Activated CD8-positive, alpha-beta memory T cell treated with anti-CD3 and anti-CD28 coated beads, Interleukin-2, amount 50 U/mL, for 24 hours (primary cell): Measurements from ENCODE around the gene MYO18A.
"Not testable (repeated sequence)": the region's sequence is repeated elsewhere in the genome, so short reads cannot be mapped to it uniquely, and the experiment has no call there.

Experiments
- DNase-seq: peaks from one replicate; pipeline ENCODE4 v3.0.0-alpha.2; 2020; ENCODE audit errors: extremely low read depth

MYO18A gene

GRCh38 chr17:29194669-29195068, 14.5 kb upstream of the MYO18A start:
- DNase-seq, result no peak

DNA sequence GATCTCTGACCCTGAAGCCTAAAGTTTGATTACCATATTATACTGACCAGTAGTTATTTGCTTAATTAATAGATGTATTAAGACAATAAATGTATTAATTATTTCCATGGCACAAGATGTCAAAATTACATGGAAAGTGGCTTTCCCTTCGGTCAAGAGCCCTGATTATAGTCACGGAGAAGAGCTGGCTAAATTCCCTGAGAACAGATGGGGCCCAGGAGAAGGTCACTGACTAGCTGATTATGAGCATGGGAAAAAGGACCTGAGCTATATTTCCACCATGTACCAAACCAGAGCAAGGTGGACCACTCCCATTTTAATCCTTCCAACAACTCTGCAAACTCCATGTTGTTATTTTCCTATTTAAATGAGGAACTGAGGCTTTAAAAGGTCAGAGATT, 12.9 kb upstream of the MYO18A start:
- DNase-seq, result no peak

- DNase-seq, result no peak
Measured at GRCh38 chr17:29190592-29191207, 10.5 kb upstream of the MYO18A start.

DNA sequence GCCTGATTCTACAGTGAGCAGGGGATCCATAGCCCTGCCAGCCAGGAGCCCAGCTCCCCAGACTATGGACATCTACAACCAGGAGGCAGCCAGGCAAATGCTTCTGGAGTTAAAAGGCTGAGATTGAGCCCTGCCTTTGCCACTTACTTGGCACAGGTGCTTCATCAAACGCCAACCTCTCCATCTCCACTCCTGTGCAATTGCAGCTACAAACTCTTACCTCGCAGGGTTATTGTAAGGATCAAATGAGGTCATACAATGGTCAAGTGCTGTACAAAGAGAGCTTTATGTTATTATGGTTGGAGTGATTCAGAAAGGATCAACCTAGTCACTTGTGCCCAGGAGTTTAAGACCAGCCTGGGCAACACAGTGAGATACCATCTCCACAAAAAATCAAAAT, 9.8 kb upstream of the MYO18A start:
- no peak for DNase-seq

GRCh38 chr17:29189355-29189754, 9.2 kb upstream of the MYO18A start:
- no peak for DNase-seq

DNA sequence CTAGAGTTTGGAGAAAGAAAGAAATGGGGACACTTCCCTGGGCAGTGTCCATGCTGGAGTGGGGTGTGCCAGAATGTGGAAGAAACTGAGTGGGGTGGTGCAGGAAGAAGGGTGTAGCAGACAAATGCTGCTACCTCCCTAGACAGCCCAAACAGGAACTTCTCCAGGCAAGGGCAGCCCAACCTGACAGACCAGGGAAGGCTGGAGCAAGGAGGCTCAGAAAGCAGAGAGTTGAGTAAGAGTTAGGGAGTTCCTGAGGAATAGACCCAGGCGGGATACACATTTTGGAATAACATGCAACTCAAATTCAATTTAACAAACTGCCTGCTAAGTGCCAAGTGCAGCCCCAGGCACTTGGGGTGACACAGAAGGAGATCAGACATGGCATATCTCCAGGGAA, 1.0 kb upstream of the MYO18A start:
- no peak for DNase-seq

GRCh38 chr17:29180788-29181160, 576 bp upstream of the MYO18A start:
- no peak for DNase-seq

DNA sequence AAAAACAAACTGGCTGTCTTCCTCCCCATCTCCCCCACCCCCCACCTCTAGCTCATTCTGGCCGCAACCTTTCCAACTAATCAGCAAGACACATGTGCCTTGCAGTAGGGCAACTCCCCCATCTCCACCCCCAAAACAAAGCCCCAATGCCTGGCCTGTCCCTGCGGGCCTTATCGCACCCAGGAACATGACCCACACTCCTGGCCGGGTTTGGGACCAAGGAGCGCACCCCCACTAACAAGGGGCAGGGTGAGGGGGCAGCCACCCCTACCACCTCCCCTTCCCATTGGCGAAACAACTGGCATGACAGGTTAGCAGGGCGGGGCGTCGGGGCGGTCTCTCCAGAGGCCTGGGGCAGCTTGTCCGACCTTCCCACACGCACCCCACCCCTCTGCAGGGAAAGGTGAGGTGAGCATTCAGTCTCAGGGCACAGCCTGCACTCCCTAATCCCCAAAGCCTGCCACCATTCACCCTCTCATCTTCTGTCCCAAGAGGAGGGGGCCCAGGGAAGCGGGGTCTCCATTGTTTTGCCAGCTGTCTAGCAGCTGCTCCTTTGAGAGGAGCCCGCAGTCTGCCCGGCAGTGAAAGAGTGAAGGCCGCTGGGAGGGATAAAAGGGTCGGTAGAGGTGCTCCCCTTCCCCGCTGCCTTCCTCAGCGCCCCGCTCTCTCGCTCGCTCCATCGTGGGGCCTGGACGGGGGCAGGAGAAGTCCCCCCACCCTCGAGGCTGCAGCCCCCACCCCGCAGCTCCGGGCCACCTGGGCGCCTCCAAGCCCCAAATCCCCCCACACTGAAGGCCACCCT, 765 bp downstream of the MYO18A start:
- DNase-seq, result no peak

DNA sequence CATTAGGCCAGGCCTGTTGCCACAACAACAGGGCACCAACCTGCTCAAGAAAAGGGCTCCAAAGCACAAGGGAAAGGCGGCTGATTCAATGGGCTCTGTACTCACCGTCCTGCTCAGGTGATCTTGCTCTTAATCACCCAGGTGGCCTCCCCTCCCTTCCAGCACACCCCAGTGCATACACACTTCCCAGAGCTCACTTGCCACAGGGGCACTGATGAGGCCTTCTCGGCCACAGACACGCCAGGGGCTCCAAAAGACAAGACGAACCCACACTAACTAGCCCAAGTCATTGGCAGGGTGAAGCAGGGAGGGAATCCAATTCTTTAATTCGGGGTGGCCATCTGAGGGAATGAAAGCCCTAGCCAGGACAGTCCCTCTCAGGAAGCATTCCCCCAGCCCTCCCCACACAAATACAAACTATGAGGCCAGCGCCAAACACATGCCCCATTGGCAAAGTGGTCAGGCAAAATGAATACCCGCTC, 1.4 kb downstream of the MYO18A start:
- DNase-seq, result no peak

DNA sequence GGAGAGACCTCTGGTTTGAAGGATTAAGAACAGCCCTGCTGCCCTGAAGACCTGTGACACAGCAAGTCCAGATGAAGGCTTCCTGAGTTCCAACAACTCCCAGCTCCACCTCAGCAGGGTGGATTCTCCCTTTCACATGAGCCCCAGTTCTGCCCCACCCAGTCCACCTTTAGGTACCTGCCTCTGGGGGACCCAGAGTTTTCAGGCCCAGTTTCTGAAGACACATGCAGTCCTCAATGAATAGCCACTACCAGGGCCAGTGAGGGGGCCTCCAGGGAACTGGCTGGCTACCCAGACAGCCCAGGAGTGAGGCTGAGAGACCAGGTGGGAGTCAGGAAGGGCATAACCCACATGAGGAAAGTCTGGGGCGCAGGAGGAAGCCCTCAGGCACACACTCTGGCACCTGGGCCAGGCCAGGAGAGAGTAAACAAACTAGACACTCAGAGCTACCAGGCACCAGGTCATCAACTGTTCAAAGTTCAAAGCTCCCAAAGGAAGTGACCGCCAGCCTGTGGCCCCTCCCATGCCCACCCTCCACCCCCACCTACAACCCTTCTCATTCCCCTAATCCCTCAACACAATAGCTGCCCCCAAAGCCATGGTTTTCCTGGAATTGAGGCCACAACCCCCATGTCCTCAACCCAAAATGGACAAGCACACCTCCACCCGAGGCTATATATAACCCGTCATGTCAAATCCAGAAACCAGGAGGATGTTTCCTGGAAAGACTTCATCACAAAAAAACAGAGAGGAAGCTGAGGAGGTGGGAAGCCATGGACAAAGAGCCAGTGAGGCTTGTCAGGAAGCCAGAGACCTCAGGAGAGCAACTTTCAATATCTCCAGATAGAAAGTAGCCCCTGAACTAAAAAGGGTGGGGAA, 2.1 kb downstream of the MYO18A start:
- DNase-seq, result no peak

GRCh38 chr17:29177541-29177870, 2.7 kb downstream of the MYO18A start:
- no peak for DNase-seq

DNA sequence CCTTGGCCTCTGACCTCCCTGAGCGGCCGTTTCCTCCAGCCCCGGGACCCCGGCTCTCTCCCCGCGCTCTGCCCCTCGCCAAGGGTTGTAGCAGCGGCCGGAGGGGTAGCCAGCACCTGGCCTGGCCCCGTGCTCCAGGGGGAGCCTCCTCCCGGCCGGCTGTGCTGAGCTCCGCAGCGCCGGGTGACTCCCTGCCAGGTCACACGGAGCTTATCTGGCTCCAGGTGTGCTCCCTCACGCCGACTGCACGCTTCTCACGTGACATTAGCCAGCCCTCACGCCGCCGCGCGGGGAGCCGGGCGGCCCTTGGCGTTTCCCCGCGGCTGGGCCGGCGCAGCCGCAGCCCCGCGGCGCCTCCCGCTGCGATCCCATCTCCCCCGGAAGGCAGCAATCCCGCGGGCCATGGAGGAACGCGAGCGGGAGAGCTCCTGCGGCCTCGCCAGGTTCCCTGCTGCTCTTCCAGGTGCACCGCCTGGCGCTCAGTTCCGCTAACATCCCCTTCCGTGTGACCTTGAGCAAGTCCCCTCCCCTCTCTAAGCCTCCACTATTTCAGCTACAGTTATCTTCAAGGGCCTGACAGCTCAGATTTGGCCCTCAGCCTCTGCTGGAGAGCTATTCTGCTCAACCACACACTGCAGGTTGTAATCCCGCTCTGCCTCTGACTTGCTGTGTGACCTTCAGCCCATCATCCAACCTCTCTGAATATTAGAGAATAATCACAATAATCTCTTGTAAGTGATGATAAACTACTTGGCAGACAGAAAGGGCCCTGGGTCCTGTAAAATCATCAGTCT, 3.4 kb downstream of the MYO18A start:
- DNase-seq, result no peak

DNA sequence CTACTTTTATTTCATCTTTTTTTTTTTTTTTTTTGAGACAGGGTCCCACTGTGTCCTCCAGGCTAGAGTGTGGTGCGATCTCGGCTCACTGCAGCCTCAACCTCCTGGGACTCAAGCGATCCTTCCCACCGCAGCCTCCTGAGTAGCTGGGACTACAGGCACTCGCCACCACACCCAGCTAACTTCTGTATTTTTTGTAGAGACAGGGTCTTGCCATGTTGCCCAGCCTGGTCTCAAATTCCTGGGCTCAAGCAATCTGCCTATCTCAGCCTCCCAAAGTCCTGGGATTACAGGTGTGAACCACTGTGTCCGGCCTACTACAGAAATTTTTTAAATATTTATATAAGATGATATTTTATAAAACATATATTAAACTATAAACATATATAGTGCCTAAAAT, 4.8 kb downstream of the MYO18A start:
- no peak for DNase-seq

DNA sequence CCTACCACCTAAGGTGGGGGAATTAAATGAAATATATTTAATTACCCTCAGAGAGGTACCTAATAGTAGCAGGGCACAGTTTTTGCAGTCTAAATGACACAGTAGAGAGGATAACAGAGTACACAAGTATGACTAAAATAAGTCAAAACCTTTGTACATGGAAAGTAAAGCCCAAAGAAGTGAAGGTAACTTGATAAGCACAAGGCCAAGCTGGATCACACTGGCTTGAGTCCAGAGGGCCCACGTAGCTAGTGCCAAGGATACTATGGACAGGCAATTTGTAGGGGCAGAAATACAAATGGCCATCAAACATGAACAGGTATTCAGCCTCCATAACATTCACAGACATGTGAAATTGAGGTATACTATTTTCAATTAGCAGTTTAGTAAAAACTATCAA, 7.6 kb downstream of the MYO18A start:
- no peak for DNase-seq

DNA sequence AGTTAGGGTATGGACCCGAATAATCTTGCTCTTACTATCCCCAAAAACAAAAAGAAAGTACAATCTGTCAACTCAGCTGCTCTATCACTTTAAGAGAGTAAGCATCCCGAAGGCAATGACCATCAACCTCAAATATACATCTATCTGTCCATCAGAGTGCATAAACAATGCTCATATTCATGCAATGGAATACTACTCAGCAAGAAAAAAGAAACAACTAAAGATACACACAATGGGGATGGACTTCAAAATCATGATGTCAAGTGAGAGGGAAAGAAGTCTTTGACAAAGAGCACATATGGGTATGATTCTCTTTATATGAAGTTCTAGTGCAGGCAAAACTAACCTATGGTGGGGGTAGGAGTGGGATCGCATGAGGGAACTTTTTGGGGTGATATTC, 9.5 kb downstream of the MYO18A start:
- DNase-seq, result no peak

GRCh38 chr17:29169806-29170591, 10.2 kb downstream of the MYO18A start:
- DNase-seq, result no peak

GRCh38 chr17:29168759-29169126, 11.5 kb downstream of the MYO18A start:
- not testable (repeated sequence) for DNase-seq

DNA sequence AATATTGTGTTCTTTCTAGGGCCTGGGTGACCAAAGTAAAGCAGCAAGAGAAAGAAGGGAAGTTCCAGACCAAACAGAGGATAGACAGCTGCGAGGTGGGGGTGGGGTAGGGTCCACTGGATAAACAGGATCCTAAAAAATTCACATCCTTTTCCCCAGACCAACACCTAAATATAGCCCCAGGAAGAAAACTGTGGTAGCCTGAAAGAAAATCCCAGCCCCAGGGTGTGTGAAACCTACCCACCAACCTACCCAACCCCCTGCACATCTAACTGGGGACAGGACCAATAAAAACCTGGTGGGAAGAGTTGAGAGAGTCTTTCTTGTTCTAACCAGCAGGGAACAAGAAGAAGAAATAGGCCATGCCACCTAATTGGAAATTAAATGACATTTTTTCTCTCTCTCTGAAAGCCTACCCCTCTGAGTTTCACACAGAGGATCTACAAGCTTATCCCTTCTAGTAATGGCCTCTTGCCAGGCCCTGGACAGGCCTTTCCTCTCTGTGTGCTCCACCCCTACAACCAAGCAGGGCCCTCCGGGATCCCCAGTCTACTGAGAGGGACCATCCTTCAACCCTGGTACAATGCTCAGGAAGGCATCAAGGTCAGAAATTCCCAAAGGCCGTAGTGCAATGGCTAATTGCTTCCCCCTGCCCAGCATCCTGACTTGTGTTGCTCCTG, 12.0 kb downstream of the MYO18A start:
- no peak for DNase-seq

- no peak for DNase-seq
Measured at GRCh38 chr17:29167393-29168078, 12.7 kb downstream of the MYO18A start.

DNA sequence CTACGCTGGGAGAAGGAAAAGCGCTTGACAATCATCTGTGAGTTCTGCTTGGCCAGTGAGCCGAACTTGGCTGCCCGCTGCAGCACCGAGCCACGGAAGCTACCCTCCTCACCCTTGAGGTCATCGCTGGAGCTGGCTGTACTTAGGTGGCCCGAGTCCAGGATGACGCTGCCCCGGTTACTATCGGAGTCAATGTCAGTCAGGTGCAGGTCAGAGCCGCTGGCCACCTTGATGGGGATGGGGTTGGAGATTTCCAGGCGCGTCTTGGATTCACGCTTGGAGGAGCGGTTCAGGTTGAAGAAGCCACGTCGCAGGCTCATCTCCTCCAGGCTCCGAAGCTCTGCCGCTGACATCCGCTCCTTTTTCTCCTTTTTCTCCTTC, 13.7 kb downstream of the MYO18A start:
- DNase-seq, result no peak
